GM19043 (cell line): Measurements from ENCODE around the gene IRAK2.
"Not testable (repeated sequence)": the region's sequence is repeated elsewhere in the genome, so short reads cannot be mapped to it uniquely, and the experiment has no call there.

ENCODE experiments used
- ATAC-seq: cut with Tn5 transposase; IDR thresholded peaks from one replicate; pipeline ENCODE4 v1.9.1; 2021; ENCODE audit warnings: low read depth; ENCODE audit not compliant: unreplicated experiment

Gene IRAK2

DNA sequence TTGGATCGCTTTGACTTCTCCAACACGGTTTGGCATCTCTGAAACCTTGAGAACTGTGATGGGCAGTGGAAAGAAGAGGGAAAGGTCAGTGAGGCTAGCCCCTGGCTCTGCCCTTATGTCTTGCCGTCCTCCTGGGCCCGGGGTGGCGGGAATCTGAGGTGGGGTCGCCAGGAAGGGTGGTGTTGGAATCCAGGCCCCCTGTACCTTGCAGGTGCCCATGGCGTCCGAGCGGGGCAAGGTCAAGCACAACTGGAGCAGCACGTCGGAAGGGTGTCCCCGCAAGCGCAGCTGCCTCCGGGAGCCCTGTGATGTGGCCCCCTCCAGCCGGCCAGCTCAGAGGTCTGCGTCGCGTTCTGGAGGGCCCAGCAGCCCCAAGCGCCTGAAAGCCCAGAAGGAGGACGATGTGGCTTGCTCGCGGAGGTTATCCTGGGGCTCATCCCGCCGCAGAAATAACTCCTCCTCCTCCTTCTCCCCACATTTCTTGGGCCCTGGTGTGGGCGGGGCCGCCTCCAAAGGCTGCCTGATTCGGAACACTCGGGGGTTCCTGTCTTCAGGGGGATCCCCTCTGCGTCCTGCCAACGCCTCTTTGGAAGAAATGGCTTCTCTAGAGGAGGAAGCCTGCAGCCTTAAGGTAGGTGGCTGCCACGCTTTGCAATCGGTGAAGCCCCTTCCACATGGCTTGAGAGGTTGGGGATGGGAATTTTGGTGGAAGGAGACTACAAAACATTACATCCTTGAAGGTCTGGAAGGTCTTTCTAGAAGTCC, 84.4 kb downstream of the IRAK2 start:
- no peak for ATAC-seq

DNA sequence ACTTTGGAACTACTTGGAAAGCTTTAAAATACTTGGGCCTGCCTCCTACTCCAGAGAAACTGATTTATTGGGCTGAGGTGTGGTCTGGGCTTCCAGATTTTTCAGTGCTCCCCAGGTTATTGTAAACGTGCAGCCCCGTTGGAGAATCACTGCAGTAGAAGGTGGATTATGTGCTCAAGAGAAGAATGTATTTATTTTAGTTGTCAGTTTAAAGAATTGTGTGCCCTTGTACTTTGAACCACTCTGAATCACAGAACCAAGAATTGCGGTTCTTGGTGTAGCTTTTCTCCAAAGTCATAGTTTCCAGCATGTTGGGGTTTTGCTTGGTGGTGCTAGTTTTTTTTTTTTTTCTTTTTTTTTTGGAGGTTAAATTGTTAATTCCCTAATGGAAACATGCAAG, 85.1 kb downstream of the IRAK2 start:
- no peak for ATAC-seq

DNA sequence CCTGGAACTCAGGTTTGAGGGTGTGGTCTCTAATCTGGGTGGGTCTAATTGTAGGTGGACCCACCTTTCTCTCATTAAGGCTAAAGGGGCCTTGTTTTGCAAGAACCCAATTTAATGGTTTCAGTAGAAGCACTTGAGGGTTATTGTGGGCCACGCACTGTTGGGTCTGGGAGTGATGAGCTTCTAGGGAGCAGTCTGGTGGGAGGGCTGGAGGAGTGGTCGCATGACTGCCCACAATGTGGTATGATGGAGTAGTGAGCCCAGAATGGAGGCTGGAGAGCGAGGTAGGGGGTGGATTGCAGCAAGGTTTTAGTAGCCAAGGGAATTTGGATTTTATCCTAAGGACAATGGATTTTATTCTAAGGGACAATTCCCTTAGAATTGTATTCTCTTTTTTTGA, 86.3 kb downstream of the IRAK2 start:
- no peak for ATAC-seq

DNA sequence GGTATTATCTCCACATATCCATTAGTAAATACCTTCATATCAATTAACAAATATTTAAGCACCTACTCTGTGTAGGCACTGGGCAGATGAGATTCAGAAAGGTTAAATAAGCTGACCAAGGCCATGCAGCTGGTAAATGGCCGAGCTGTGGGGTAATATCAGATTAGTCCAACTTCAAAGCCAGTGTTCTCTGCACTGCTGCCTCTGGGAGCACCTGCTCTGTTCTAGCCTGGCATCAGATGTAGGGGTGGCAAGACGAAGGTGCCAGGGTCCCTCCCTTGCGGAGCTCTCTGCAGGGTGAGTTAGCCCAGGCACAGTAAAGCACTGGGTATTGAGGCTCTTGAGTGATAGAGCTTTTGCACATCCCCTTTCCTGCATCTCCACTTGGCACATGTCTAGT, 89.0 kb downstream of the IRAK2 start:
- no peak for ATAC-seq

DNA sequence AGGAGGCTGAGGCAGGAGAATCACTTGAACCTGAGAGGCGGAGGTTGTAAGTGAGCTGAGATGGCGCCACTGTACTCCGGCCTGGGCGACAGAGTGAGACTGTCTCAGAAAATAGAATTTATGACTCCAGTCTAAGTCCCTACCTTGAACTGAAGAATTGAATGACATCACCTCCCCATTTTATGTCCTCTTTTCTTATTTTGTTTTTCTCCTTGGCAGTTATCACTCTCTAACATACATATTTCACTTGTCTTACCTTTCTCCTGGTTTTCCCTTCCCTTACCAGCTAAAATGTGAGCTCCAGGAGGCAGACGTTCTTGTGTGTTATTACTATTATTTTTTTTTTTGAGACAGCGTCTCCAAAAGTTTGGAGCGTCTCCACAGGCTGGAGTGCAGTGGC, 91.1 kb downstream of the IRAK2 start:
- no peak for ATAC-seq

DNA sequence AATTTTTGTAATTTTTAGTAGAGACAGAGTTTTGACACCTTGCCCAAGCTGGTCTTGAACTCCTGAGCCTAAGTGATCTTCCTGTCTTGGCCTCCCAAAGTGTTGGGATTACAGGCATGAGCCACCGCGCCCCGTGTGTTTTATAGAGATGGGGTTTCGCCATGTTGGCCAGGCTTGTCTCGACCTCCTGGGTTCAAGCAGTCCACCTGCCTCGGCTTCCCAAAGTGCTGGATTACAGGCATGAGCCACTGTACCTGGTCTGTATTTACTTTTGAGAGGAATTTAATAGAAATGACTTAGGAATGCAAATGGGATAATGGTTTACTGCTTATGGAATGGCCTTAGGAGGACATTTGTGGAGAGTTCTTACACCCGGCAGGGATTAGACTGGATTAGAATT, 94.3 kb downstream of the IRAK2 start:
- no peak for ATAC-seq

DNA sequence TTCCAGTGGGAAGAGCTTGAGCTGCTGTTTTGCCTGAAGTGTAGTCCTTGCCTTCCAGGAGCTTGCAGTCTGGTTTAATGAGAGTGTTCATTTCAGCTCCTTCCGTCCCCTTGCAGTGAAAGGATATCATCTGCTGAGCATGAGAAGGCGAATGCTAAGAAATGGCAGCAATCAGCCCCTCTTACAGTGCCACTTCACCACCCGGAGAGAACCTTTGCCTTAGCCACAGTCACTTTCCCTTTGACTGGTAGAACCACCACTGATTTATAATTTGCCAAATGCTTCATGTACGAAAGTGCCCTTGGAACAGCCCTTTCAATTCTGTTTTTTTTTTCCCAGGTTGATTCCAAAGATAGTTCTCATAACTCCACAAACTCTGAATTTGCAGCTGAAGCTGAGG, 95.1 kb downstream of the IRAK2 start:
- no peak for ATAC-seq

DNA sequence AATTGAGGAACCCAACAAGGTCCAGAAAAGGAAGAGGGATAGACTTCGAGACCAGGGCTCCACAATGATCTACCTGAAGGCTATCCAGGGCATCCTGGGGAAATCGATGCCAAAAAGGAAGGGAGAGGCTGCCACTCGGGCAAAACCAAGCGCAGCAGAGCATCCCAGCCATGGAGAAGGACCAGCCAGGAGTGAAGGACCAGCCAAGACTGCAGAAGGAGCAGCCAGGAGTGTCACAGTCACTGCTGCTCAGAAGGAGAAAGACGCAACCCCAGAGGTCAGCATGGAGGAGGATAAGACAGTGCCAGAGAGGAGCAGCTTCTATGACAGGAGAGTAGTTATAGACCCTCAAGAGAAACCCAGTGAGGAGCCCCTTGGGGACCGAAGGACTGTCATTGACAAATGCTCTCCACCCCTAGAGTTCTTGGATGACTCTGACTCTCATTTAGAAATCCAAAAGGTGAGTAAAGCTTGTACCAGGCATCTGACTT, 95.5 kb downstream of the IRAK2 start:
- no peak for ATAC-seq

DNA sequence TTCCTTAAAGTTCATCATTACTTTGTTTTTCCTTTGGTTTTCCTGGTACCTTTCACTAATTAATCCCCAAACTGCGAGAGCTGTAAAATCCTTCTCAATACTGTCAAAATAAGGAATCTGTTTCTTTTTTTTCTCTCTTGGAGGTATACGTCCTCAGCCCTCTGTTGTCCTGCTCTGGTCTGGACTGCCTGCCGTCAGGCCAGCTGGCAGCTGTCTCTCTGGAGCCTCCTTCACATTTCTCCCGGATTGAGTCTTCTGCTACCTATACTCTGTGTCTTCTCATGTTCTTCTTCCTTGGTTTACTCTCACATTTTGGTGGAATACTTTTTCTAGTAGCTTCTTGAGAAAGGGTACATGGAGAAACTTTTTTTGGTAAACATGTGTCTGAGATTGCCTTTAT, 97.3 kb downstream of the IRAK2 start:
- no peak for ATAC-seq

DNA sequence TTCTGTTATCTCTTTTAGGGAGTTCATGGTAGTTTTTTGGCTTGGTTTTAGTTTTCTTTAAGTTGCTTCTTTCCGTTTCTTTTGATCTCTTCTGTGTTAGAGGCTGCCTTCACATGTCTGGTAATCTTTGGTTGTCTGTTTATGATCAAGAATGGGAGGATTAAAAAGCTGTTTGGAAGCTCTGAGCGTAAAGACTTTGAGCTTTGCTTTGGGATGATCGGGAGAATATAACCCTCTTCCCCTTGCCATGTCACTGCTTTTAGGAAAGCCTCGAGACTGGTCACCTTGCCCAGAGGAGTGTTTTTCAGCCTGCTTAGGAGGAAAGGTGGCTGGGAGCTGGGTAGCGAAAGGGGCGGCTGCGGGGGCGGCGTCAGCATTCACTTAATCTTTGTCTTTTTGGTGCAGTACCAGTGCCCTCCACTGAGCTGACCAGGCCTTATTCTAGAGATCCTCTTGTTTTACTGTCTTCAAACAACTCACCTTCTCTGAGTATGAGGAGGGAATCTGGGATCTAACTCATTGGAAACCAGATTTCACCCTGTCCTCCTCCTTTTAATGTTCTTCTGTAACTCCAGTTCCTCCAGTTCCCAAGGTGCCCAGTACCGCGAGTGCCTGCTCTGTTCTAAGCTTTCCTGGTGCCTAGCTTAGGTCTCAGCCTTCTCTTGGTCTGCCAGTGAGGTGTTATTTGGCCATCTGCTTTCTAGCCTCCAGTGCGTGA, 99.1 kb downstream of the IRAK2 start:
- ATAC-seq, result peak; percentile 49

DNA sequence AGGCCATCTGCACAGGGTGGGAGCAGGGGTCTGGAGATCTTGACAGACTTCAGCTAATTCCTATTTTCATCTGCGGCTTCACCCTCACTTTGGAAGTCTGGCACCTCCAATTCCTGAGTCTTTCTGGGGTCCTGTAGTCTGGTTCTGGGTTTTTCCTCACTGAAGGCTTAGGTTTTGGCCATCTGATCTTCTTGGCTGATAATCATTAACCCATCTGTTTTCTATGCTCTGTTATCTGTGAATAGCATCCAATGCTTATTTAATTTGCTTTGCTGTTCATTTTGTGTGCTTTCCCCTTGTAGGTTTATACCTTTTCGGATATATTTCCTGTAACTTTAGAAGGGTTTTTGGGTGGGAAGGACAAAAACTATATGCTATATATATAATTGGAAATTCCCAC, 101.1 kb downstream of the IRAK2 start:
- ATAC-seq, result no peak

DNA sequence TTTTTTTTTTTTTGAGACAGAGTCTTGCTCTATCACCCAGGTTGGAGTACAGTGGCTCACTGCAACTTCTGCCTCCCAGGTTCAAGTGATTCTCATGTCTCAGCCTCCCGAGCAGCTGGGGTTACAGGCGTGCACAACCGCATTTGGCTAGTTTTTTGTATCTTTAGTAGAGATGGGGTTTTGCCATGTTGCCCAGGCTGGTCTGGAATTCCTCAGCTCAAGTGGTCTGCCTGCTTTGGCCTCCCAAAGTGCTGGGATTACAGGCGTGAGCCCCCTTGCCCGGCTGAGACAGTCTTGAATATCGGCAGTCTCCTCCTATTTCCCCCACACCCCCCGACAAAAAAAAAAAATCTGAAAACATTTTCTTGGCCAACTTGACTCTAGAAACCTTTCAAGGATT, 102.2 kb downstream of the IRAK2 start:
- ATAC-seq, result not testable (repeated sequence)

DNA sequence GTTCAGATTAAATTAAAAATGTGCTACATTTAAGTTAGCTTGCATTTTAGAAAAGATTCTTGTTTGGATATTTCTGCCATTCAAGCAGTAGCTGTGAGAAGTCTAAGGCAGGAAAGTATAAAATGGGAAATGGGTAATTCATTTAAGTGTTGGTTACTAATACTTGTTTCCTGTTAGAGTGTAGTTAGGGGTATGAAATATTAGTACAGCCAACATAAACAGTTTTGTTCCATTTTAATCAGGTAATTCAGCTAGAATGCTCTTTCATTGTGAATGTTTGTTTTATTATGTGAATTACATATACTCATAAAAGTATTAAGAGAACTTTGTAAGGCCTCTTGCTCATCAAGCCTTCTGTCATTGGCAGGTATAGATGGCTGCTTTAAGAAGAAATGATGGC, 103.4 kb downstream of the IRAK2 start:
- ATAC-seq, result no peak

DNA sequence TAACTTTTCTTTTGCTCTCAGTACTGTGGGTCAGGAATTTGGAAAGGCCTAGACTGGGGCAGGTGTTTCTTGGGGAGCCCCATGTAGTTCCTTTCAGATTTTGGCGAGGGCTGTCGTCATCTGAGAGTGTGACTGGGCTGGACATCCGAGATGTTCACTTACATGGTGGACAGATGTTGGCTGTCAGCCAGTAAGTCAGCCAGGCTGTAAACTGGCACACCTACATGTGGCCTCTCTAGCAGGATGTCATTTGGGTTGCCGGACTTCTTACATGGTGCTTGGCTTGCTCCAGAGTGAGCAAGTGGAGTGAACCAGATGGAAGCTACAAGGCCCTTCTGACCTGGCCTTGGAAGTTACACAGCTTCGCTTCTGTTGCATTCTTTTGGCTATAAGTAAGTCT, 104.2 kb downstream of the IRAK2 start:
- ATAC-seq, result no peak

DNA sequence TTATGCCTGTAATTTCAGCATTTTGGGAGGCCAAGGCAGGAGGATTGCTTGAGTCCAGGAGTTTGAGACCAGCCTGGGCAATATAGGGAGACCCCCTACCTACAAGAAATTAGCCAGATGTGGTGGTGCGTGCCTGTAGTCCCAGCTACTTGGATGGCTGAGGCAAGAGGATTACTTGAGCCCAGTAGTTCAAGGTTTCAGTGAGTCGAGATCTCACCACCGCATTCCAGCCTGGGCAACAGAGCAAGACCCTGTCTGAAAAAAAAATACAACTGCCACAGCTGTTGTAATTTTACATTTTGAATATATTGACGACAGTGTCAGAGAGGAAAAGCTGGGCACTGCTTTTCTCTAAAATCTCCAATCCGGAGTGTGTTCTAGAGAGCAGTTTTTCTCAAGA, 104.7 kb downstream of the IRAK2 start:
- ATAC-seq, result no peak

DNA sequence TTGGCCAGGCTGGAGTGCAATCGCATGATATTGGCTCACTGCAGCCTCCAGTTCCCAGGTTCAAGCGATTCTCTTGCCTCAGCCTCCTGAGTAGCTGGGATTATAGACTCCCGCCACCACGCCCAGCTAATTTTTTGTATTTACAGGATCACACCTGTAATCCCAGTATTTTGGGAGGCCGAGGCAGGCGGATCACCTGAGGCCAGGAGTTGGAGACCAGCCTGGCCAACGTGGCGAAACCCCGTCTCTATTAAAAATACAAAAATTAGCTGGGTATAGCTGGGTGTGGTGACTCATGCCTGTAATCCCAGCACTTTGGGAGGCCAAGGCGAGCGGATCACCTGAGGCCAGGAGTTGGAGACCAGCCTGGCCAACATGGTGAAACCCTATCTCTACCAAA, 107.8 kb downstream of the IRAK2 start:
- not testable (repeated sequence) for ATAC-seq

DNA sequence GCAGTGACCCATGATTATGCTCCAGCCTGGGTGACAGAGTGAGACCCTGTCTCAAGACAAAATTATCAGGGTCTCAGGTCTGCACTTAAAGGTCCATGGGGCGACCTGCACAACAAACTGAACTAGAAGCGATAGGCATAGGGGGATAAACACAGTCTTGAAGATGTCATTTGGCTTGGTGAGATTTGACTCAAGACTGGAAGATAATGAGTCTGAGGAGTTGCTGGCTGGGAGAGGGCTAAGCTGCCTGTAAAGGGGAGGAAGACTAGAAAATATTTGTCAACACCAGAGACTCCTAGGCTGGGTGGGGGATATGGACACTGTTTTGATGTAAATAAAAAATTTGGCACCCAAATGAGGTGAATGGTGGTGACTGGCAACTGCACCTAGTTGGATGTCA, 108.3 kb downstream of the IRAK2 start:
- ATAC-seq, result no peak

DNA sequence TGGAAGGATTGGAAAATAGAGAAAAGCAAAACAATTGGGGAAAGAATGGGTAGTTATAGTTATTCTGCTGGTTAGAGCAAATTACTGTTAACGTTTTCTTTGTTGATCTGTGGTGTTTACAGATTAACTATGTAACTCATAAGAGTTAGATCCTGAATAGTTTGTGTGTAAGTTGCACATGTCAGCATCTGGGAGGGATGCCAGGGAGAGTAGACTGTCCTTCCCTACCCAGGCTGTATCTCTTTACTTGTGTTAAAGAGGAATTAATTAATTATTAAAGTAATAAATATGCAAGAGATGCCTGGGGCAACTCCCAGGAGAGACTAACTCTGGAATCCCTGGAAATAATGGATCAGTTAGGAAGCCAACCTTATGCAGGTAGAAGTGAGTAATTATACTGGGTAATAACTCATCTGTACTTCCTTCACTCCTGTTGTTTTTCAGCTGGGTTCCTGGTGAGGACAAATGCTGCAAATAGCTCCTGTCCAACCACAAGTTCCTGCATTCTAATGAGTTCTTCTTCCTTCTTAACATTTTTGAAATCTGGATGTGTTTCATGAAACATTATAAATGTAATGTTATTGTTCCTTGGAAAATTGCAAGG, 109.1 kb downstream of the IRAK2 start:
- ATAC-seq, result no peak

DNA sequence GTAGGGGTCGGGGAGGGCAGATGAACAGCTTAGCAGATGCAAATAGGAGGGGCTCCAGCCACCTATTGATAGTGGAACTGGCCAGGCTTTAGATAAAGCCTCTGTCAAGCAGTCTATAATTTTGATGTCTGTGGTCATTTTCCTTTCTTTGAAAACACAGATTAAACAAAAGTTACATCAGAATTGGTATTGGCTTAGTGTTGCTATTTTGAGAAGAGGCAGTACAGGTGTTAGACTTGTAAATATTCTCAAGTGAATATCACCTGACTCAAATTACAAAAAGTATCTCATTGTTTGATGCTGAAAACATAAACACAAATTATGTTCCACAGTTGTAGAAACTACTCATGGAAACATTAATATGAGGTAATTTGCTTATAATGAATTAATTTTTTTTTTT, 109.9 kb downstream of the IRAK2 start:
- ATAC-seq, result no peak

DNA sequence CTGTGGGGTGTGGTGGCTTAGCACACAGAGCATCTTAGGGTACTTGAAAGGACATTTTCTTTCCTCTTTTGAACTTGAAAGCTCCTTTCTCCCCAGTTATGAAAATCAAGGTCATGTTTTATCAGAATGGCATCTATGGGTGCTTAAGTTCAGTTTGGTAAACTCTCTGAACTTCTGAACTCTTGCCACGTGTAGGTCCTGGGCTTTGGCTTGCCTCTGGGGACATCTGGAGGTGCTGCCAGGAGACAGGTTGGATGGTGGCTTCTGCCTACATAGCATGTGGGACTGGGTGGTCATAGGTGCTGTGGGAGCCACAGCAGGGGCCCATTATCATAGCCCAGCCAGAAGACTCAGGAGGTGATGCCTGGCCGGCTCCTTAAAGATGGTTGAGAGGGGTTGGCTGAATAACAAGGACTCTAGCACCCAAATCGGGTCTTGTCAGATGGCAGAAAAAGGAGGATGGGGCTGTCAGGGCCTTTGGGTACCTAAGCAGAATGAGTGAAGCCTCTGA, 112.5 kb downstream of the IRAK2 start:
- no peak for ATAC-seq

DNA sequence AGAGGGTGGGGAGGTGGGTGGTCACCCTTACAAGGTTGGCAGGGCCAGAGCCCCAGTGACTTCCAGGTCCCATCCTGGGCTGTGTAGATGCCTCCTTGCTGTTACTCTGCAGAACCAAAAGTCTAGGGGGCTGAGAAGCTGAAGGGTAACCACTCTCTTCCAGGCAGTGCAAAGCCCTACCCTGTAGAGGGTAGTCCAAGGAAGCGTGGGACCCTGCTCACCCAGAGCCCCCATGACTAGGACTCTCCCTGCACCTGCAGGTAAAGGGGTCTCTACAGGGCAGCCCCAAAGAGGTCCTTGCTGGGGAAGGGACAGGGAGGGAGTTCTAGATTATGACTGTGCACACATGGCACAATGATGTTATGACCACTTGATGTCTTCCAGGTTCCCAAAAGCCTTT, 113.8 kb downstream of the IRAK2 start:
- ATAC-seq, result no peak
